Measurements from ENCODE around the gene LGALS7.

The LGALS7 gene

DNA sequence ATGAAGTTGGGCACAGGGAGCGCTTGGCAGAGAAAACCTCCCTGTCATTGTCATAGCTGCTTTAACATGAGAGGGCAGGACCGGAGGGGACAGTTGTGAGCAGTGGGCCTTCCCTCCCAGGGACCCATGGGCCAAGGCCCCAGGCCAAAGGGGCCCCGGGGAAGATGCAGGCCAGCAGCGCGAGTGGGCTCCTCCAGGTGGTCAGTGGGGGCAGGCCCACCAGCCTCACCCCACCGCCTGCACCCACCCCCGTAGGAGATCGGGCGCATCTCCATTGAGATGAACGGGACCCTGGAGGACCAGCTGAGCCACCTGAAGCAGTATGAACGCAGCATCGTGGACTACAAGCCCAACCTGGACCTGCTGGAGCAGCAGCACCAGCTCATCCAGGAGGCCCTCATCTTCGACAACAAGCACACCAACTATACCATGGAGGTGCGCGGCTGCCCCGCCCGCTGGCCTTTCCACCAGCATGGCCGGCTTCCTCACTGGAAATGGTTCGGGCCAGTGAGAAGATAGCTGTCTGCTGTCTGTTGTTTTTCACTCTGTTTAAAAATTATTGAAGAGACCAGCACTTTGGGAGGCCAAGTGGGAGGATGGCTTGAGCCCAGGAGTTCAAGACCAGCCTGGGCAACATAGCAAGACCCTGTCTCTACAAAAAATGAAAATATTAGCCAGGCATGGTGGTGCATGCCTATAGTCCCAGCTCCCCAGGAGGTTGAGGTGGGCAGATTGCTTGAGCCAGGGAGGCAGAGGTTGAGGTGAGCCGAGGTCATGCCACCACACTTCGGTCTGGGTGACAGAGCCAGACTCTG, 47.6 kb downstream of the LGALS7 start:
- no peak for DNase-seq

DNA sequence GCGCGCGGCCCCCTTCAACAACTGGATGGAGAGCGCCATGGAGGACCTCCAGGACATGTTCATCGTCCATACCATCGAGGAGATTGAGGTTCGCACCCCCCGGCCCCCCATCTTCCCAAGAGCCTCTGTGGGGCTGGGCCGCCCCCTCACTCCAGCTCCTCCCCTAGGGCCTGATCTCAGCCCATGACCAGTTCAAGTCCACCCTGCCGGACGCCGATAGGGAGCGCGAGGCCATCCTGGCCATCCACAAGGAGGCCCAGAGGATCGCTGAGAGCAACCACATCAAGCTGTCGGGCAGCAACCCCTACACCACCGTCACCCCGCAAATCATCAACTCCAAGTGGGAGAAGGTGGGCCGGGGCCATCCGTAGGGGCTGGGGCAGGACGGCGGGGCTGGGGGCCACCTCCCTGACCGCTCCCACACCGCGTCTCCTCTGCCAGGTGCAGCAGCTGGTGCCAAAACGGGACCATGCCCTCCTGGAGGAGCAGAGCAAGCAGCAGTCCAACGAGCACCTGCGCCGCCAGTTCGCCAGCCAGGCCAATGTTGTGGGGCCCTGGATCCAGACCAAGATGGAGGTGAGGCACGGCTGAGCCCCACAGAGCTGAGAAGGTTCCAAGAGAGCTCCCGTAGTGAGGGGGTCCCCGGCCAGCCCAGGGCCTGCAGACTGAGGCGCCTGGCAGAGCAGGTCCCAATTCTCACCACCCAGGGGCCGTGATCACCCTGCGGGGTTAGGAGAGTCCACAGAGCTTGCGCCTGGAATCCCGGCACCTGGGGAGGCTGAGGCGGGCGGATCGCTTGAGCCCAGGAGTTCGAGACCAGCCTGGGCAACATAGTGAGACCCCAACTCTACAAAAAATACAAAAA, 49.1 kb downstream of the LGALS7 start:
- no peak for DNase-seq

DNA sequence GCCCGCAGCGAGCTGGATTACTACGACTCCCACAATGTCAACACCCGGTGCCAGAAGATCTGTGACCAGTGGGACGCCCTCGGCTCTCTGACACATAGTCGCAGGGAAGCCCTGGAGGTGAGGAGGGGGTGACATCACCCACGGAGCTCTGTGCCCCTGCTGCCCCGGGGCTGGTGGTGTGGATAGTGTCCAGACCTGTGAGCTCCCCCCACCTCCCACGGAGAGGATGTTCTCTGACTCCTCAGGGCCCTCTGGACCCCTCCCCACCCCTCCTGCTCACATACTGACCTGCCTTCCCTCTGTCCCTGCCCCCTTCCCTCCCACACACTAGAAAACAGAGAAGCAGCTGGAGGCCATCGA, 49.7 kb downstream of the LGALS7 start:
- DNase-seq, result no peak

DNA sequence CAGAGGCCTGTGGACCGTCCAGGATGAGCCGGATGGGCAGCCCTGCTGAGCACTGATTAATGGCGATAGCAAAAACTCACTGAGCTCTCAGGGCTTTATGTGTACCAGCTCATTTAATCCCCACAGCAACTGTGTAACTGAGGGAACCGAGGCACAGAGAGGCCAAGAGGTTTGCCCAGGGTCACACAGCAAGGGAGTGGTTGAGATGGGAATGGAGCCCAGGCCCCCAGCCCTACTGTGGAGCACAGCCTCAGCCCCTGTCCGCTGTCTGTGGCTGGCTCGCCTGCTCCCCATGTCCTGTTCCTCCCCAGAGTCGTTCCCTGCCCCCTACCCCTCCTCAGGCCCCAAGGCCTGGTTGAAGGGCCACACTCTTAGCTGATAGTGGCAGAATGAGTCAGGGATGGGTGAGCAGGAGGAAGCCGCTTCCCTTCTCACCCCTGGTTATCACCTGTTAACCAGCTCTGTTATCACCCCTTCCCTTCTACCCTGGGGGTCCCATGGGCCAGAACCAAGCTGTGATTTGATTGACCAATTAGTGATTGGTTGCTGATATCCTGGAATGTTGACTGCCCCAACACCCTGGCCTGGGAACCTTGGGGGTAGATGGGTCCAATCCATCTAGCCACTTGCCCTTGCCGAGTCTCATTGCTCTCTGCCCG, 50.2 kb downstream of the LGALS7 start:
- DNase-seq, result no peak

DNA sequence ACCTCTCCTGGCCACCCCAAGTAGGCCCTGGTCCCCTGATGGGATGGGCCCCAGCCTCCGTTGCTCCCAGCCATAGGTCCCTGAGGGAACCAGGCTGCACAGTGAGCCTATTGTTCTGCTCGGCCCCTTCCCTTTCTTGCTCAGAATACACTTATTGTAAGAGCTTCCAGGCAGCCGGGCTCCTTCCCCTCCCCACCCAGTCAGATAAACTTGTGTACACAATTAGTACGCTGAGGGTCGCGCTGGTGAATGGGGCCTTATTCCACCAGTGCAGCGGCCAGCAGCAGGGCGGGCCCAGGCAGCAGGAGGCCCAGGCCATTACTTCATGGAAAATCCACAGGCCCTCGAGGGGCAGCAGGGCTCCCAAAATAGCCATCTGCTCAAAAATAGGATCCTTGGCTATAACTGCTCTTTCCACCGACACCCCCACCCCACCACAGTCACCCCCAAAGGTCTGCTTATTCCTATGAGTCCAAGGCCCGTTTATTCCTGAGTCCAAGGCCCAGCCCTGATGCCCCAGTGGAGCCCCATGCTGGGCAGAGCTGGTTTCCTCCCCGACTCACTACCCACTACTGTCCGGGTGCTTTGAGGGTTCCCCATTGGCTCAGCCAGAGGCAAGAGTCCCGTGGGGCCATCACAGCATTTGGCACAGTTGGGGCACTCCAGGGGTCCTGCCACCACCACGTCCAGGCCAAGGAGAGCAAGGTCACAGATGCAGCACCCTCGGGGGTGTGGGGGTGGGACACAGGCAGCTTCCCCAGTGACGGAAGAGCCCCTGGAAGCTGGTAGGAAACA, 51.1 kb downstream of the LGALS7 start:
- no peak for DNase-seq

DNA sequence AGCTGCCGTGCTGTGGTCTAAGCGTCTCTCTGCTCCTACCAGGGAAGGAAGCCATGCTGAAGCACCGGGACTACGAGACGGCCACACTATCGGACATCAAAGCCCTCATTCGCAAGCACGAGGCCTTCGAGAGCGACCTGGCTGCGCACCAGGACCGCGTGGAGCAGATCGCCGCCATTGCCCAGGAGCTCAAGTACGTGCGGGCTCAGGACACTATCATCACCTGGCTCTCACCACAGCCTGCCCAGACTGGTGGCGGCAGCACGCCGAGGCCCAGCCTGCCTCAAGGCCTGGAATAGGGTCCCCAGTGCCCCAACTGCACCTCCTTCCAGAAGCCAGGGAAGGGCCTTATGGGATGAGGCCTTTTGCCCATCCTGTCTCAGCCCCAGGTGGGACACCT, 51.8 kb downstream of the LGALS7 start:
- no peak for DNase-seq

Measured in NCI-H2029 (cell line).